Measurements from ENCODE around the gene SFTPD.

The SFTPD gene

DNA sequence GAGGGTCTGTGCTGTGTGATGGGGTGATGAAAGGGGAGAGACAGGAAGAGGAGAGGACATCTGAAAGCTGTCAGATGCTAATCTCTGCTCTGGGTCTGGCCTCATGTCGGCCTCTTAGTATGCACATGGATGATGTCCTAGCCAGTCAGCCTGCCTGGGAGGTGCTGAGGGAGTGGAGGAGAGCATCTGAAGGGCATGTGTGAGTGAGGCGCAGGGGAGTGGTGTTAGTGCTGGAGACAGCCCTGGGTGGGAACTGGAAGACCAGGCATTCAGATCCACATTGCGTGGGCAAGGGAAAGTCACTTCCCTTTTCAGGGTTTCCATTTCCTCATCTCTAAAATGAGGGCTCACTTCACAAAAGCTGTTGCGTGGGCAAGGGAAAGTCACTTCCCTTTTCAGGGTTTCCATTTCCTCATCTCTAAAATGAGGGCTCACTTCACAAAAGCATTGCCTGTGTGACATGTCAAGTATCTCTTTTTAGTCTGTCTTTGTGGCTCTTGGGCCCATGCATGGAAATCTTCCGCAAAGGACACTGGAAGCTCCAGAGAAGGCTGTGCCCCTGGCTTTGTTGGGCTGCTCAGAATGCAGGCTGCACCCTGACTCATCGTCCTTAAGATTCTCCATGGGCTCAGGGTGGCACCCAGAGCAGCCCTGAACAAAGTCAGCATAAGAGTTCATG, 10.0 kb downstream of the SFTPD start:
- peaks cover 12% of the 10 kb centered on the region for H3K27me3 Mint-ChIP-seq
- H3K9me3 Mint-ChIP-seq = no peaks in the 10 kb centered on the region
- no peaks in the 10 kb centered on the region for H3K36me3 Mint-ChIP-seq (ENCODE audit: low read depth)
- H3K4me3 Mint-ChIP-seq = peak overlapping the region; percentile 7
- H3K27ac Mint-ChIP-seq = peak overlapping the region; percentile 72
- H3K4me1 Mint-ChIP-seq (ENCODE audit: low read depth) = peaks cover 29% of the 10 kb centered on the region

DNA sequence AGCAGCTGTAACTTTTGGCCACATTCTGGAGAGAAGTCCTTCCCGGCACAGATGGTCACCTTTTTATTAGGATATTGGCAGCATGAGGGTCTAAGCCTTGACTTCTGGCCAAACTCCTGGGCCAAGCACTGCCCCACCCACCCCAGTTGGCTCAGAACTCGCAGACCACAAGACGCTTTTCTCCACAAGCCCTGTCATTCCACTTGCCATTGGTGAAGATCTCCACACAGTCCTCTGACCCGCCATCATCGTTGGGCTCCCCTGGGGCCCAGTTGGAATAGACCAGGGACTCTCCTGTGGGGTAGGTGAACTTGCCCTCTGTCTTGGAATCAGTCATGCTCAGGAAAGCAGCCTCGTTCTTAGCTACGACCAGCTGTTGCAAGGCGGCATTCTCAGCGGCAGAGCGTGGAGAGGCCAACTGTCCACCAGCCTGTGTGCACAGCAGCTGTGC, 11.2 kb downstream of the SFTPD start:
- Mint-ChIP-seq H3K27ac (no peak overlapping the region), H3K9me3 (no peaks in the 10 kb centered on the region), H3K36me3 (ENCODE audit: low read depth) (no peaks in the 10 kb centered on the region), H3K4me1 (ENCODE audit: low read depth) (peaks cover 29% of the 10 kb centered on the region), H3K4me3 (no peak overlapping the region), H3K27me3 (peaks cover 14% of the 10 kb centered on the region)

- H3K4me3 Mint-ChIP-seq = no peak overlapping the region
- peaks cover 14% of the 10 kb centered on the region for H3K27me3 Mint-ChIP-seq
- H3K9me3 Mint-ChIP-seq = no peaks in the 10 kb centered on the region
- H3K27ac Mint-ChIP-seq = no peak overlapping the region
- peaks cover 29% of the 10 kb centered on the region for H3K4me1 Mint-ChIP-seq (ENCODE audit: low read depth)
- H3K36me3 Mint-ChIP-seq (ENCODE audit: low read depth) = no peaks in the 10 kb centered on the region
These were observed 12.0 kb downstream of the SFTPD start for GRCh38 chr10:79936625-79937615.

- Mint-ChIP-seq H3K36me3 (ENCODE audit: low read depth) (no peaks in the 10 kb centered on the region), H3K4me1 (ENCODE audit: low read depth) (peaks cover 21% of the 10 kb centered on the region), H3K27me3 (peaks cover 29% of the 10 kb centered on the region), H3K4me3 (no peak overlapping the region), H3K27ac (no peak overlapping the region), H3K9me3 (no peaks in the 10 kb centered on the region)
These were observed 14.9 kb downstream of the SFTPD start for GRCh38 chr10:79933961-79934360.

DNA sequence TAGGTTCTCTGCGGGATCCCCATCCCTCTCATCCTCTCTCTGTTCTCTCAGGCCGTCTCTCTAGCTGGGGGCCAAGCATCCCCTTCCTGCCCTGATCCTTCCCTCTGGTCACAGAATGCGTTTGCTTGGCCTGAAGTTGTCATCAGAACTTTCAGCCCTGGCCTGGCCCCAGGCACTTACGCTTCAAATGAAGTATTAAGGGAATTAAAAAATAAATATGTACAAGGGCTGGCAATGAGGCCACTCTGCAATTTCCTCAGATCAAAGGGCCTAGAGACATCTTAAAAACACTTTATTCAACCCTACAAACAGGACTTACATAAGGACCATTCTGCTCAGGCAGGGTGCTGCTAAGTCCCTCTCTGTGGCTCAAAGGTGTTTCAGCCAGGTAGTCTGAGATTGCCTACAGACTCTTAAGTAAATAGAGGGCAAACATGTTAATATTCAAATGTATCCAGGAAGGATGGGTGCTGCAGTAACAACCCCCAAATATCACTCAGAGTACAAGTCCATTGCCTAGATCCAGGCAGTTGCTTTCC, 16.0 kb downstream of the SFTPD start:
- peaks cover 10% of the 10 kb centered on the region for H3K4me1 Mint-ChIP-seq (ENCODE audit: low read depth)
- no peak overlapping the region for H3K27ac Mint-ChIP-seq
- H3K27me3 Mint-ChIP-seq = peaks cover 29% of the 10 kb centered on the region
- H3K36me3 Mint-ChIP-seq (ENCODE audit: low read depth) = no peaks in the 10 kb centered on the region
- H3K4me3 Mint-ChIP-seq = no peak overlapping the region
- no peaks in the 10 kb centered on the region for H3K9me3 Mint-ChIP-seq

DNA sequence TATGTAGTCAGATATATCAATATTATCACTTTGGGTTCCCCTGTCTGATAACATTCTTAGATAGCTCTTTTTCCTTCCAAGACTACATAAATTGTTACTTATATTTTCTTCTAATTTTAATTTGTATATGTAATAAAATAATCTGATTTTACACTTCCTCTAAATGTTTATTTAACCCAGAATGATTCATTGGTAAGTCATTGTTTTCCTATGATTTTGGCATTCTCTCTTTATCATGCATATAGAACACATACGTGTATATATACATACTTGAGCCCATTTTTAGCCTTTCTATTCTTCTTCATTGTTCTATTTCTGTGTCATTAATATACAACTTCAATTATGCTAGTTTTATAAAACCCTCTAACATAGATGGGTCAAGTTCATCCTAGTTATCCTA, 16.6 kb downstream of the SFTPD start:
- Mint-ChIP-seq H3K36me3 (ENCODE audit: low read depth) (no peaks in the 10 kb centered on the region), H3K4me1 (ENCODE audit: low read depth) (peaks cover 4% of the 10 kb centered on the region), H3K27me3 (peaks cover 29% of the 10 kb centered on the region), H3K9me3 (no peaks in the 10 kb centered on the region), H3K4me3 (no peak overlapping the region), H3K27ac (no peak overlapping the region)

- no peaks in the 10 kb centered on the region for H3K9me3 Mint-ChIP-seq
- no peak overlapping the region for H3K4me3 Mint-ChIP-seq
- peaks cover 30% of the 10 kb centered on the region for H3K27me3 Mint-ChIP-seq
- no peaks in the 10 kb centered on the region for H3K4me1 Mint-ChIP-seq (ENCODE audit: low read depth)
- H3K36me3 Mint-ChIP-seq (ENCODE audit: low read depth) = no peaks in the 10 kb centered on the region
- no peak overlapping the region for H3K27ac Mint-ChIP-seq
These were observed 18.2 kb downstream of the SFTPD start for GRCh38 chr10:79930751-79931150.

DNA sequence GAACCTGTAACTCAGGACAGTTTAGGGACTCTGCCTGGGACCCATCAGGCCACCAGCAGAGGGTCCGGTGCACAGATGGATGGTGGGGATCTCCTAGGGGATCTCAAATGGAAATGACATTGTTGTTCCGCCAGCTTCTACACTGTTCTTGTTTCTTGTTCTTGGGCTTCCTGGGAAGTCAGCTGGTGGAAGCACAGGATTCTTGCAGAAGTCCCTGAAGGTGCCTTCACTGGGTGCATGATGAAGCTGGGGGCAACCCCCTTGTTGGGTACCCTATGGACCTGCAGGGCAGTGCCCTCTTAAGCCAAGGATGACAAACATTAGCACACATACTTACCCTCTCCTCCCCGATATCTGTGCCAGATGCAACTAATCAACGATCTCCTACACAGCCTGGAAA, 18.6 kb downstream of the SFTPD start:
- no peaks in the 10 kb centered on the region for H3K9me3 Mint-ChIP-seq
- H3K27ac Mint-ChIP-seq = no peak overlapping the region
- H3K4me3 Mint-ChIP-seq = no peak overlapping the region
- H3K27me3 Mint-ChIP-seq = peaks cover 26% of the 10 kb centered on the region
- no peaks in the 10 kb centered on the region for H3K36me3 Mint-ChIP-seq (ENCODE audit: low read depth)
- no peaks in the 10 kb centered on the region for H3K4me1 Mint-ChIP-seq (ENCODE audit: low read depth)

DNA sequence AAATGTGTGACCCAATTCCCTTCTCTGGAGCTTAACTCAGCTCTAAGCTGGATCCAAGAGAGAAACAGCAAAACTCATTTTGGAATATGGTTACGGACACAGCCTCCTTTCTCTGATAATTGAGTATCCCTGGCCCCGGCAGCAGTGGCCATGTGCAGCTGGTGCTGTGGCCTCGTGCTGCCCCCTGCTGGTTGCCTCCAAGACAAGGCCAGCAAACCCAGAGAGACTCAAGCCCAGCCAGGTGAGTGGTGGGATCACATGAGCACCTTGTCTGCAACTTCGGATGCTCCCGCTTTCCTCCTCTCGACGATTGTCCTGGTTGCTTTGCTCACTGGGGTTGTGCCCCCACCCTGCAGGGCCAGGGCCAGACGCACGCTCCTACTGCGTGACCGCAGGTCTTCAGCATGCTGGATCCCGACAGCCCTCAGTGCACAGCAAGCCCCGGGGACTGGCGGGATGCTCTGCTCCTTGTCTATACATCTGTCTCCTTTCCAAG, 19.4 kb downstream of the SFTPD start:
- no peak overlapping the region for H3K4me3 Mint-ChIP-seq
- H3K4me1 Mint-ChIP-seq (ENCODE audit: low read depth) = no peaks in the 10 kb centered on the region
- H3K27me3 Mint-ChIP-seq = peaks cover 26% of the 10 kb centered on the region
- no peaks in the 10 kb centered on the region for H3K36me3 Mint-ChIP-seq (ENCODE audit: low read depth)
- no peak overlapping the region for H3K27ac Mint-ChIP-seq
- no peaks in the 10 kb centered on the region for H3K9me3 Mint-ChIP-seq

DNA sequence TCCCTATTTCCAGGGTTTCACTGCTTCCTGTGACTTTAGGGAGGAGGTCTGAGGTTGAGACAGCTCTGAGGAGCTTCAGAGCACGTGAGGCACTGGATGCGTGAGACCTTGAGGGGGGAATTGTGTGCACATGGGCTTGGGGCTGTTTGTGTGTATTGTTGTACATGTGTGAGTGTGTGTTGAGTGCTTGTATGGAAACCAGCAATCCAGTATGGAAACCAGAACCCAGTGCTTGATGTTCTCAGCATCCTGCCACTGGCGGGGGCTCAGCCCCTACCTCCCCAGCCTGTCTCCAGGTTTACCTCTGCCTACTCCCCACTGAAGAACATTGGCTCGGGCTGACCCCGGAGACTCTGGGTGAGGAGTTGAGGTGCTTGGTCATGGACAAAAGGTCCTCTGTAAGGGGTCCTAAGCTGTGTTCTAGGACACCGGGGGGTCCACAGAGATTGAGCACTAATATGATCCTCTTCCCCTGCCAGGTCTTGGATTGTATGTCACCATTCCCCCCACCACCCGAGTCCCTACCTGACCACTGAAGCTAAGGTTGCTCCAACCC, 20.8 kb downstream of the SFTPD start:
- Mint-ChIP-seq H3K4me1 (ENCODE audit: low read depth) (no peaks in the 10 kb centered on the region), H3K27ac (no peak overlapping the region), H3K9me3 (no peaks in the 10 kb centered on the region), H3K4me3 (no peak overlapping the region), H3K27me3 (peaks cover 18% of the 10 kb centered on the region), H3K36me3 (ENCODE audit: low read depth) (no peaks in the 10 kb centered on the region)

- Mint-ChIP-seq H3K4me3 (no peak overlapping the region), H3K36me3 (ENCODE audit: low read depth) (no peaks in the 10 kb centered on the region), H3K27me3 (peaks cover 18% of the 10 kb centered on the region), H3K9me3 (no peaks in the 10 kb centered on the region), H3K27ac (no peak overlapping the region), H3K4me1 (ENCODE audit: low read depth) (no peaks in the 10 kb centered on the region)
These were observed 21.6 kb downstream of the SFTPD start for GRCh38 chr10:79927111-79927828.

DNA sequence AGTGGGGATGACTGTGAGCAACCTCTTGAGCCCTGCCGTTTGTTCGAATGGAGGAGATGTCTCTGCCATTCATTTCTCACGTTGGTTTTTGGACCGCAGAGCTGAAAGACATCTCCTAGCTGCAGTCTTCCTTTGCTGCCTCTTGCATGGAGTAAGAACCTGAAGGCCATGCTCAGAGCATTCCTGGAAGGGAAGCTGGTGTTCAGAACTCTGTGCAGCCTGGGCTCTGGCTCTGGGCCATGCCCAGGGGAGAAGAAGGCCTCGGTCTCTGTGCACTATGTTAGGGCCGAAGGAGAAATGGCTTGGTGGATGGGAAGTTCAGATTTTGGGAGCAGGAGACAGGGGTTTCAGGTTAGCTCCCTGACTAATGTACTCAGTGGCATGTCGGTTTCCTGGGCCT, 22.9 kb downstream of the SFTPD start:
- Mint-ChIP-seq H3K36me3 (ENCODE audit: low read depth) (no peaks in the 10 kb centered on the region), H3K27me3 (peaks cover 18% of the 10 kb centered on the region), H3K4me1 (ENCODE audit: low read depth) (no peaks in the 10 kb centered on the region), H3K4me3 (no peak overlapping the region), H3K27ac (no peak overlapping the region), H3K9me3 (no peaks in the 10 kb centered on the region)

- Mint-ChIP-seq H3K4me1 (ENCODE audit: low read depth) (no peaks in the 10 kb centered on the region), H3K4me3 (no peak overlapping the region), H3K27me3 (peaks cover 15% of the 10 kb centered on the region), H3K27ac (no peak overlapping the region), H3K9me3 (no peaks in the 10 kb centered on the region), H3K36me3 (ENCODE audit: low read depth) (no peaks in the 10 kb centered on the region)
These were observed 23.3 kb downstream of the SFTPD start for GRCh38 chr10:79925614-79926013.

GRCh38 chr10:79923669-79924068, 25.2 kb downstream of the SFTPD start:
- Mint-ChIP-seq H3K27me3 (peaks cover 3% of the 10 kb centered on the region), H3K4me1 (ENCODE audit: low read depth) (peaks cover 10% of the 10 kb centered on the region), H3K27ac (no peak overlapping the region), H3K36me3 (ENCODE audit: low read depth) (no peaks in the 10 kb centered on the region), H3K9me3 (no peaks in the 10 kb centered on the region), H3K4me3 (no peak overlapping the region)
